HG02885 (cell line): ENCODE measurements around the gene LAMB2.
A peak's percentile ranks its signal among the peaks of the same experiment; 100 is the strongest.

Experiments used
- ATAC-seq: cut with Tn5 transposase; IDR thresholded peaks from one replicate; pipeline ENCODE4 v1.9.1; 2021; ENCODE audit warnings: mild to moderate bottlenecking; ENCODE audit not compliant: unreplicated experiment, poor library complexity

LAMB2 gene

DNA sequence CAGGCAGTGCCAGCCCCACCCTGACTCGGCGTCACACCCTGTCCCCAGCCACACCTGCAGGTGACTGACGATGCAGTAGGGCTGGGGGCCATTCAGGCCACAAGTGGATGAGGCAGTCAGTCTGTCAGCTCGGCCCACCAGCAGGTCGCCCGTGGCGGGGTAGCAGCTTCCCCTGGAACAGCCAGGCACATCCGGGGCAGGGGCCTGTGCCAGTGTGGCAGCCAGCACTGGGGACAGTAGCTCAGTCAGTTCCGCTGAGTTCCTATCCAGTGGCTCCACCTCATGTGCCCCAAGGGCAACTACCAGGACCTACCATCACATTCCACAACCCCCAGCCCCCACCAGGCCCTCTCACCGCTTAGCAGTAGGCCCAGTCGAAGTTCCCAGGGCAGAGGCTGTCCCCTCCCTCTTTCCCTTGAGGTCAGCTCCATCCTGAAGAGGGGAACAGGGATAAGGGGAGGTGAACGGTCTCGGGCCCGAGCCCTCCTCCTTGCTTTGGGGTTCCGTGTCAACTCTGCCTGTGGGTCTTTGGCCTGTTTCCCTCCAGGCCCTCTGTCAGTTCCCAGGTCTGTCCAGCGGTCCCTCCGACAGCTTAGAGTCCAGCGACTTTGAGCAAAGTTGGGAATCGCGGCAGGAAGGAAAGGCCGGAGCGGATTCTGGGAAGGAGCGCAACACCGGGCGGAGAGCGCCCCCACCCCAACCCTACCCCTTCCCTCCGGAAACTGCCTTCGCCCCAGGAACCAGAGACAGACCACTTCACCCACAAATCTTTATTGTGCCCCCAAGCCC, at the start of gene LAMB2:
Gene LAMB2 (minus strand): TSS at position 614 of the 789 bp plus-strand sequence. CDS start 183 bp downstream, at position 431.
- no peak for ATAC-seq

DNA sequence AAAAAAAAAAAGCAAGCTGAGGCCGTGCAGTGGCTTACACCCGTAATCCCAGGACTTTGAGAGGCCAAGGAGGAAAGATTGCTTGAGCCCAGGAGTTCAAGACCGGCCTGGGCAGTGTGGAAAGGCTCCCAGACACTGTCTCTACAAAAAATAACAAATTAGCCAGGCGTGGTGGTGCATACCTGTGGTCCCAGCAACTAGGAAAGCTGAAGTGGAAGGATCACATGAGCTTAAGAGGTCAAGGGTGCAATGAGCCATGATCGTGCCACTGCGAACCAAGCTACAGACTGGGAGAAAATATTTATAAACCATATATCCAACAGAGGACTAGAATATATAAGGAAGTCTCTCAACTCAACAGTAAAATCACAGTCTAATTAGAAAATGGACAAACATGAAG, 48.5 kb upstream of the LAMB2 start:
- no peak for ATAC-seq

DNA sequence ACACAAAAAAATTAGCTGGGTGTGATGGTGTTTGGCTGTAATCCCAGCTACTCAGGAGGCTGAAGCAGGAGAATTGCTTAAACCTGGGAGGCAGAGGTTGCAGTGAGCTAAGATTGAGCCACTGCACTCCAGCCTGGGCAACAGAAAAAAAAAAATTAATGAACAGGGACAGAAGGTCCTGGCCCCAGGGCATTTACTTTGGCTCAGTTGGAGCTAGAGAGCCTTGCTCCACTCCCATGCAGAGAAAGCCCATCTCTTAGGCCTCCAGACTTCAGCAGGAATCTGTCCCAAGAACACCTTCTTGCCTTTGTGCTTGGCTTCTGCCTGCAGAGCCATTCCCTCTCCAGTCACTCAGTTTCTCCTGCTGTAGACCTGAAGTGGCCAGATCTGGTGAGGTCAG, 47.3 kb upstream of the LAMB2 start:
- no peak for ATAC-seq

DNA sequence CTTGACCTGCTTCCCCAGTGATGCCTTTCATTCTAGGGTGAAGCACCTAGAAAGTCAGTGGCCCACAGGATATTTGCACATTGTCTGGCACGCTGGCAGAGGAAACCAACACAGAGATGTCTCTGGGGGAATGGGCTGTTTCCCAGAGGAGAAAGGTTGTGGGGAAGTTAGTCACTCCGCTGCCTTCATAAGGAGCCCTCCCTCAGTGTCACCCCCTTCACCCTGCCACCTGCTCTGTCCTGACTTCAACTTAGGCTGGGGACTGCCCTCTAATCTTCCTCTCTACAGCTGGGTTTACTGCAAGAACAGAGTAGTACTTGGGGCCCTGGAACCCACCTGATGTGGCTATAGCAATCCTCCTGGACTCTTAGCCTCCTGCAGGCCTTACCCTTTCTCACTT, 44.2 kb upstream of the LAMB2 start:
- no peak for ATAC-seq

DNA sequence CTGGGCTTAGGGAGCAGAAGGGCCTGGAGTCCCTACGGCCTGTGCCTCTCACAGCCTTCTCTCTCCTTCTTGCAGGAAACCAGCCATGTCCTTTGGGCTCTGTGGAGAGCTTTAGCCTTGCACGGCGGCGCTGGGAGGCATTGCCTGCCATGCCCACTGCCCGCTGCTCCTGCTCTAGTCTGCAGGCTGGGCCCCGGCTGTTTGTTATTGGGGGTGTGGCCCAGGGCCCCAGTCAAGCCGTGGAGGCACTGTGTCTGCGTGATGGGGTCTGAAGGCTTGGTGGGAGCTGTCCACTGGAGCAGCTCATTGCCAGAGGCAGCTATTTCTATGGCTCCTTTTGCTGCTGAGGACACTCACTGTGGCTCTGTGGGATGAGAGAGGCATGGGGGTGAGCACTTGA, 42.7 kb upstream of the LAMB2 start:
- ATAC-seq, result no peak

DNA sequence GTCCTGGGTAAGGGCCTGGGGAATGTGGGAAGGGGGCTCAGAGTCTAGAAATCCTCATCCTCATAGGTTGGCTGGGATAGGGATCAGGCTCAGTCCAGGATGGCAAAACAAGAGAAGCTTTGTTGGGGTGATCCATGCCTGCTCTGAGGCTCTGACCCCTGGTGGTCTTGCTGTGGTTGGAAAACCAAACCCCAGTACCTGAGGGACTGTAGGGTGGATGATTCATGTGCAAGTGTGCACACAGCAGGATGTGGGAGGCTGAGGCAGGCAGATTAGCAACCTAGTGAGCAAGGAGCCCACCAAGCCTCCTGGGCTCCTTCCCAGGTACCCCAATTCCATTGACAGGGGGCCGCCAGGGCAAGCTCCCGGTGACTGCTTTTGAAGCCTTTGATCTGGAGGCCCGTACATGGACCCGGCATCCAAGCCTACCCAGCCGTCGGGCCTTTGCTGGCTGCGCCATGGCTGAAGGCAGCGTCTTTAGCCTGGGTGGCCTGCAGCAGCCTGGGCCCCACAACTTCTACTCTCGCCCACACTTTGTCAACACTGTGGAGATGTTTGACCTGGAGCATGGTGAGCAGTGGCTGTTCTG, 41.6 kb upstream of the LAMB2 start:
- ATAC-seq, result no peak

DNA sequence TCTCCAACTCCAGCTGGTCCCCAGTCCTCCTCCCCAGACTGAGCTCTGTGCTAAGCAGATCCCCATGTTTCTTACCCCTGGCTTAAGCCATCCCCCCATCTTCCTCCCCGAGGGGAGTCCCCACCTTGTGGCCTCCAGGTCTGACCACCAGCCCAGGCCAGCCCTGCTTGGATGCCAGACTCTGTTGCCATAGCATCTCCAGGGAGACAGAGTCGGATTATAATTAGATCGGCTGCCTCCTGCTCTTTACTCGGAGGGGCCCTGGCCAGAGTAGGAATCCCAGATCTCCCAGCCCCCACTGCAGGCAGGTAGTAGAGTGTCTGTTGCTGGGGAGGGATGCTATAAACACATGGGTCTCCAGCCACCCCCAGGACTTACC, 40.9 kb upstream of the LAMB2 start:
- no peak for ATAC-seq

DNA sequence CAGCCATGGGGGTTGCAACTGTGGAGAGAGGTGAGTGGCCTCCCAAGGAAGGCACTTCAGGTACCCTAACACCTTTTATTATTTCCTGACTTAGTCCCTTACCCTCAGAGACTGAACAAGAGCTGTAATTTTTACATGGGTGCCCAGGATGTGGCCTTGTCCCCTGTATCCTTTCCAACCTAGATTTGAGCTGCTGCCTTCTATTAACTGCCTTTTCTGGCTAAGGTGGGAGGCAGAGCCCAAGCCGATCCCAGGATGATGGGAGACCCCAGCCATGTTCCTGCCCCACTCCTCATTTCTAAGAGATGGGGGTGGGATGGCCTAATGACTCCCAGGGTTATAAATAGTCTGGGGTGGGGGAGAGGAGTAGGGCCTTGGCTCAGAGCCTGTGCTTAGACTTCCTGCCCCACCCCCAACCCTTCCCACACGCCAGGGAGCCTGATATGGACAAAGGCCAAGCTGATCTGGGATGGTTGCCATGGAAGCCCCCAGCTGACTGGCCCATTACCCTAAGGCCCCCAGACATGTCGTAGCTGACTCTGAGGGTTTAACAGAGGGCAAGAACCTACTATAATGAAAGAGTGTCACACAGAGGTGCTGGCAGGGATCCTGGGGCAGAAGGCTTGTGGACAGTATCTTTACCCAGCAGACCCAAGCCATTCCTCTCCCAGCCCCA, 40.4 kb upstream of the LAMB2 start:
- ATAC-seq, result no peak

DNA sequence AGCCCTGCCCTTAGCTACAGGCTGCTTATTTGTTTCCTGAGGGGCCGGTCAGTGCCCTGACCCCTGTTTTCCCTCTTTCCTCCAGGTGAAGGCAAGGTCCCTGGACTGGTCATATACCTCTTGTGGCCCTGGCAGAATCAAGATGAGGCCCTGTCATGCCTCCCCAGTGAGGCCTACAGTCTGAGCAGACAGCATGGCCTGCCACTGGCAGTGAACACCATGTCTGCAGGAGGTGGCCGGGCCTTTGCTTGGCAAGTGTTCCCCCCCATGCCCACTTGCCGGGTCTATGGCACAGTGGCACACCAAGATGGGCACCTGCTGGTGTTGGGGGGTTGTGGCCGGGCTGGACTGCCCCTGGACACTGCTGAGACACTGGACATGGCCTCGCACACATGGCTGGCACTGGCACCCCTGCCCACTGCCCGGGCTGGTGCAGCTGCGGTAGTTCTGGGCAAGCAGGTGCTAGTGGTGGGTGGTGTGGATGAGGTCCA, 39.7 kb upstream of the LAMB2 start:
- no peak for ATAC-seq

DNA sequence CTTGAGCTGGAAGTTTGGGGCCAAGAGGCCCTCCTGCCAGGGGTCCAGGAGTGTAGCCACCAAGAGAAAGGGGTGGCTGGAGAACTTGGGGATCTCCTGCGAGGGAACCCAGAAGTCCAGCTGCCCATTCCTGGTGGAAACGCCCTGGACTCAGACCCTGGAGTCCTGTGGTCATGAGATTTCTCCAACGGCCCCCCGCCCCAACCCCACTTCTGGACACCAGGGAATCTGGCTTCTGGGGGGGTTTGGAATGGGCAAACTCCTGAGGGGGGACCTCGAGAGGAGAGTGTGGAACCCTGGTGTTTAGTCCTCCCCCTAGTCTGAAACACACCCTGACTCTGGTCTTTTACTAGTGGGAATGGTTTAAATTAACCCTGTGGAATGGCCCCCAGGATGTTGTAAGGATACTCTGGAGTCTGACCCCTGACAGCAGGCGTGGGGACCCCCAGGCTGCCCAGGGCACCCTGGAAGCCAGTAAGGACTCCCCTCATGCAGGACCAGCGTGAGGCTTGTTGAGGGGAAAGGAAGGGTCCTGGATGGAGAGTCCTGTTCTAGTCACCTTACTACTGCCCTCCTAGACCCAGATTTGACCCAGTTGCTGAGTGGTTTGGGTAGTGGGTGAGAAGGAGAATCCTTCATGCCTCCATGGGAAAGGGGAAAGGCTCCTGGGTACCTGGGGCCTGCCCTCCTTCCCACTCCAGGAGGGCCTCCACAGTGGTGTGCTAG, 39.1 kb upstream of the LAMB2 start:
- no peak for ATAC-seq

DNA sequence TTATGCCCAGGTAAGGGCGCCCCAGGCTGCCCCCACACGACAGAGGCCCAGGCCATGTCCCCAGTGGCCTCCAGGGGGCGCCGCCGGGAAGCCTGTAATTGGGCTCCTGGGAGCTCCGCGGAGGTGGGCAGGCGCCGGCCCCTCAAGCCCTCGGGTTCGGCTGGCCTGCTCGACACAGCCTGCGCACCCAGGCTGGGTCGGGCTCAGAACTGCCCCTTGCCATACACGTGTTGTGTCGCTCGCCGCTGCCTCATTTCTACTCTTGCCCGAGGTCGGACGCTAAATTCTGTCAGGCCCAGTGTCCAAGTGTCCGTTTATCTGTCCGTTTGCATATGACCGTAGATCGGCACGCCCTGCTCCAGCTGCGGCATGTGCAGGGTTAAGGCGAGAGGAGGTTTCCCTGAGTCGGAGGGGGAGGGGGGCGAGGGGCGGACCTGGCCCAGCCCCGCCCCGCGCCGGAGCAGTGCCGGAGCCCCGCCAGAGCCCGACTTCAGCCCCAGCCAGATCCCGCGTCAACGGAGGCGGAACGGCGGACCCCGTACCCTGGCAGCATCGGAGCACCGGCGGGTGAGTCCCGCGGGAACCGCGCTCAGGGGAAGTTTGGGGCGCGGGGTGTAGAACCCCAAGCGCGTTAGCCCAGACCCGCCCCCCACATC, 38.4 kb upstream of the LAMB2 start, which contains the start of gene KLHDC8B:
Gene KLHDC8B (plus strand): TSS at position 480 of the 656 bp plus-strand sequence. CDS start 1,172 bp downstream, outside the sequence.
- peak; percentile 70 for ATAC-seq

DNA sequence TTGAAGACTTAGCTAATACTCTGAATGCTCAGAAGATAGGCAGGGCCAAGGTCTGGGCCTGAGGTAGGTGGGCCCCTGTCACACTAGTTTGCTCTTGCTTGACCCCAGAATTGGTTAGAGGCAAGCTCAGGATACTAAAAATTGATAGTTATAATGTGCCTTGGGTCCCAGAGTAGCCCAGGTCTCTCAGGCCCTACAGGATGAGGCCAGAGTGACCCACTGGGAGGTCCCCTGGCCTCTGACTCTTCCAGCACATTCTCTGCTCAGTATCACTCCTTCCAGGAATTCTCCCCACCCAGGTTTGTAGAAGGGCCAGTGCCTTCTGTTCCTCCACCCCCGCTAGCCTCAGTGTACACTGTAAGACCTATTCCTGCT, 37.9 kb upstream of the LAMB2 start:
- ATAC-seq, result no peak

DNA sequence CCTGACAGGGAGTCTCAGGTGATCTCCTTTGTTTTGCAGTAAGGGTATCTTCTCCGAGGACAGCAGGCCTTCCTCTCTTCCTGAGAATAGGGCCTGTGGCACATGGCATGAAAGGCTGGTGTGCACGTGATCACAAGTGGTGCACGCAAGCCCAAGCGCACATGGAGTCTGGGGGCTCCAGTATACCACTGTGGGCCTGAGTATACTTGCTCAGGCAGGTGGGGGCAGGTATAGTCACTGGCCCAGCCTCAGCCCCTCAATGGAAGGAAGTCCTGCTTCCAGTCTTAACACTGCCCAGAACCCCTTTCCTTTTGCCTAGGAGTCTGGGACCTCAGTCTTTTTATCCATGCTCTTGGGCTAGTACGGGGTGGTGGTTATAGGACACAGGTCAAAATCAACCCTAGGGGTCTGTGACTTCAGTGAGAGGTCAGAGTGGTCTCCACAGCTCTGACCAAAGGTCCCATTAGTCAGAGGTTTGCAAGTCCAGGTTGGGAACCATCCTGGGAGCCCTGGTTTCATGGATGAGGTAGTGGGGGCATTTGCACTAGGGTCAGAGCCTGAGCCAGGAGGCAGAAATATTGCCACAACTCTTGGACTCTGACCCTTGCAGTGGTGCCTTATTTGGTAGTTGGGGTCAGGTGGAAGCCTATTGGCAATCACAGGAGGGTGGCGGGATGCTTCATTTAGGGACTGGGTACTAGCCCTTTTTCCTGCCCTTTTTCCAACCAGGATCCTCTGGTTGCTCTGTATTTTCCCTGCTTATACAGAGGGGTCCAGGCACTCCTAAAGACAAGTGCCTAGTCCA, 34.1 kb upstream of the LAMB2 start:
- no peak for ATAC-seq

DNA sequence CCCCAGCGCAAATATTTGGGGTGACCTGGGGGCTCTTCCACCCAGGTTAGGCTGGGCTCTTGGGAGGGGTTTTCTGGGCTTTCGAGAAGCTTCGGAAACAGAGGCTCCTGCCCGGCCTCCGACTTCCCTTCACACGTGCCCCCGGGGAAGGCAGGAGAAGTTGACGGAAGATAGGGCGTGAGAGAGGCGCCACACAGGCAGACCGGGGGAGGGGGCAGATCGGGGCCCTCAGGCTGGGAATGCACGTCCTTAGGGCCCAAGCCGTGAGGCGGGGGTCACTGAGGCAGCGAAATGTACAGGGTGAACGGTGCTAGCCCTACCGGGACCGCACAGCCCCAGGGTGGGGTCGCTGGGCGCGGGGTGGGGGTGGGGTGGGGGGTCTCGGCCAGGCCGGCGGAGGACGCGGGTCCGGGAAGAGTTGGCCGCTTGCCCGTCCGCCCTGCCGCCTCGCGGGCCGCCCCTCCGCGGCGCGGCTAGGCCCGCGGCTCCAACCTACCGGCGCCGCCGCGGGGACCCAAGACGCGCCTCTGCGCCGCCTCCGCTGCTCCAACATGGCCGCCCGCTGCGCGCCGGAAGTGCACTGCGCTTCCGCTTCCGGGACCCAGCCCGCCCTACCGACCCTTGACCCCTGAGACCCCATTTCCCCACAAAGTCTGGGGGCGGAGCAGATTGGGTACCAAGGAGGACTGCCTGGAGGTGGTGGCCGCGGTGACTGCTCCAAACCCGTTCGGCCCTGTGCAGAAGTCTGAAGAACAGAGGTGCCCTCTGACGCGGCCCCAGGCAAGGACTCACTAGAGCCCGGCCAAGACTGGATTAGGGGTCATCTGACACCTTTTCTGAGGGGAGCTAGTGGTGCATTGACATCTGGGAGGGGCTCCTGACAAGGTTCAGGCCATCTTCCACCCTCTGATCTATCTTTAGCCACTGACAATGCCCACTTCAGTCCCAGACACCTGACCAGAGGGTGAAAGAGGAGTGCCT, 33.2 kb upstream of the LAMB2 start, which contains the start of gene CCDC71:
Gene CCDC71 (minus strand): TSS at position 561 of the 981 bp plus-strand sequence. CDS start 2,123 bp downstream, outside the sequence.
- peak; percentile 83 for ATAC-seq

DNA sequence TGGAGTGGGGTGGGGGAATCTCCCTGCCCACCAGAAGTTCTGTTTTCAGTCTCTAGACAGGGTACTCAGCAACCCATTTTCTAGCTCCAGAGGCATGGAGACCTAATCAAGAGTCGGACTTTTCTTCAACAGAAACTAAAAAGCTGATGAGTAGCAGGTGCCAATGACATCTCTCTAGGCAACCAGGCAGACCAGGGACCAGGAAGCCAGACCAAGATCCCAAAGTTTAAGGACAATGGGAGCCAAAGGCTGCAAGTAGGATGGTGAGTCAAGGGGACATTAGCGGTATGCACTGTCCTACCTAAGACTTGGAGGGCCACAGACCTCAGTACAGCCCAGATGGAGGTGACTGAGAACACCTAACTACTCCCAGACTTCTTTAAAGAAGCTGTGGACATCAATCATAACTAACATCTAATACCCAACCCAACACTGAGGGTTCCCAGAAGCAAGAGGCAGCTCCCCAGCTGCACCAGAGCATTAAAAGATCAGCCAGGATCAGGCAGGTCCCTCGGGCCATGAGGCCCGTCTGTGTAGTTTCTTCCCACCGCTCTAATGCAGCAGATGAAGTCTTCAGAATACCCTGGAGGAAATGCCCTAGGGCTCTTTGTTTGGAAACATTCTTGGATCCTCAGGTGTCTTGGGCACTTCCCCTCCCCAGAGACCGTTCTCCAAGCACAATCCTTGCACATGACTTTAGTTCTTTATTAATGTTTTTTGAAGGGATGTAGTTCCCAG, 32.3 kb upstream of the LAMB2 start:
- ATAC-seq, result no peak

DNA sequence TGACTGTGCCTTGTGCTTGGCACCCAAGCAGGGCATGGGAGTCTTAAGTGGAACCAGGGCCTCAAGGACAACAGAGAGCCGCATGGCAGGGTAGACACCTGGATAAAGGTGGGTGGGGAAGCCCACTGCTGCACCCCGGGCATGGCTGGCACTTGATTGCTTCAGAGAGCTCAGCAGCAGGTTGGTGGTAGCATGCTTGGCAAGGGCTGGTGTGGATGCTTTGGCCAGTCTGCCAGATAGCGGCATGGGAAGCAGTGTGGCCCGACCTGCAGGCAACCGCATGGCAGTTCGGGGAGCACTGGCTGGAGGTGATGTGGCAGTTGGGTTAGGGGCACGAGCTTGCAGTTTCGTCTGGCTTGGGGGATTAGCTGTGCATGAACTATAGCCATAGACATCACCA, 30.8 kb upstream of the LAMB2 start:
- no peak for ATAC-seq

DNA sequence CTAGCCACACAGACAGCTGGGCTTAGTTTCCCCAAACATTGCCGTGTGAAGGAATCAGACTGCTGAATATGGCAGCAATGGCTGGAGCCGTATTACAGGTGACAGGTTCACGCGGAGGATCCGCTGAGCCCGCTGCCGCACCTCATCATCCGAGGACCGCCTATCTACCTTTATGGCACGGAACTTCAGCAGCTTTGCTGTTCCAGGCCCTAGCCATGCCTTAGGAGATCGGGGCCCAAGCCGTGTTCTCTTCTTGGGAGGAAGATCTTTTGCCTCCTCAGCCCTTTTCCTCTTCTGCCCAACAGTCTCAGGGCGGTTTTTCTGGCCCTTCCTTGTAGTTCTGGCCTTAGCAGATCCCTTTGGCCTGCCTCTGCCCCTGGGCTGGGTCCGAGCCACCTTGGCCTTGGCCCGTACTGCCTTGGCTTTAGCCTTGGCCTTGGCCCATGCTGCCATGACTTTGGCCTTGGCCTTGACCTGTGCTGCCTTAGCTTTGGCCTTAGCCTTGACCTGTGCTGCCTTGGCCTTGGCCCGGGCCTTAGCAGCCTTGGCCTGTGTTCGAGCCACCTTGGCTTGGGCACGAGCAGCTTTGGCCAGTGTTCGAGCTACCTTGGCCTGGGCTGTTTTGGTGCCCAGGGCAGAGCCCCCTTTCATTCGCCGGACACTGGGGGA, 30.0 kb upstream of the LAMB2 start:
- ATAC-seq, result no peak
